Testis (tissue), 3 donors: ENCODE measurements around the gene SPON1. TPM values are rescaled to one million over a fixed set of nuclear protein-coding genes. Genes with fewer than 3 reads are reported as not detected.
"Not testable (repeated sequence)": the region's sequence is repeated elsewhere in the genome, so short reads cannot be mapped to it uniquely, and the experiment has no call there.

Experiments
- DNase-seq: peaks from one replicate; pipeline ENCODE4 v3.0.0-alpha.2; 2019
- H3K27ac ChIP-seq, 2 donors: fragments of 200-600 bp; sonication (generic); one replicate each; pipeline ENCODE4 v1.5.1; 2019
- H3K27me3 ChIP-seq: fragments of 200-600 bp; sonication (generic); one replicate; pipeline ENCODE4 v1.5.1; 2019
- H3K36me3 ChIP-seq: fragments of 200-600 bp; sonication (generic); one replicate; pipeline ENCODE4 v1.5.1; 2017; ENCODE audit warnings: low read depth; ENCODE audit errors: missing control alignments
- H3K4me1 ChIP-seq: fragments of 200-600 bp; sonication (generic); one replicate; pipeline ENCODE4 v1.5.1; 2019
- H3K4me3 ChIP-seq, 2 donors: fragments of 200-600 bp; sonication (generic); one replicate each; pipeline ENCODE4 v1.5.1; 2017 to 2019
- H3K9me3 ChIP-seq: fragments of 200-600 bp; sonication (generic); one replicate; pipeline ENCODE4 v1.5.1; 2017
- CTCF ChIP-seq, 3 experiments: fragments of 450-650 bp in 2 of 3; fragments of 200-600 bp in 1 of 3; sonication (generic) in 1 of 3; IDR thresholded peaks; one replicate each; pipeline ENCODE4 v1.5.1; 2016 to 2019; ENCODE audit warnings: antibody characterized with exemption in 3 of 3, mild to moderate bottlenecking in 2 of 3, moderate library complexity in 1 of 3
- POLR2A ChIP-seq: fragments of 450-650 bp; IDR thresholded peaks from one replicate; pipeline ENCODE4 v1.6.1; 2017; ENCODE audit warnings: antibody characterized with exemption, mild to moderate bottlenecking, moderate library complexity
- WGBS, 2 donors: methylation state at CpG; one replicate each; pipeline ENCODE4 v1.1.5; 2018; 5-methylcytosine and 5-hydroxymethylcytosine counted together
- intact Hi-C: fragments of 100-400 bp; cut with DNase I; formaldehyde crosslinking; loops from one replicate; pipeline ENCODE4 v1.15.1; 2023; ENCODE audit warnings: low total_unique reads
- polyA plus RNA-seq: library from polyadenylated mRNA; stranded (reverse); fragments of 350-450 nt; fragmentation: Illumina TruSeq; extraction: RNeasy Lipid Tissue Mini Kit (QIAGEN cat#74804); gene quantifications from one replicate; pipeline ENCODE4 v1.2.3, GENCODE V29; 2014; ENCODE audit warnings: low read depth, low replicate concordance; ENCODE audit not compliant: insufficient read depth
- total RNA-seq, 2 donors: library from RNA; depleted of rRNA; stranded (reverse); fragments of >200 nt; gene quantifications; one replicate each; pipeline ENCODE4 v1.2.3, GENCODE V29; 2016

Gene SPON1
- total and polyA plus RNA-seq, 3 donors from 2014 or later = 6.9 to 11.9 (median 7.6) TPM

- Histone ChIP-seq H3K27me3 (no peaks in the 10 kb centered on the region), H3K9me3 (no peaks in the 10 kb centered on the region), H3K4me3 (no peak overlapping the region), H3K27ac (no peak overlapping the region), H3K4me1 (no peaks in the 10 kb centered on the region), H3K36me3 (no peaks in the 10 kb centered on the region)
- no peak for TF ChIP-seq POLR2A
- TF ChIP-seq CTCF (IDR thresholded peaks at IDR 0.05) = no peak
- no peak for DNase-seq
- intact Hi-C loops = no loop called here
Observed at GRCh38 chr11:14275076-14275475, 312.6 kb downstream of the SPON1 start.

GRCh38 chr11:14278869-14279268 lies 316.3 kb downstream of the SPON1 start:
- H3K27ac ChIP-seq, H3K9me3 ChIP-seq, DNase-seq, H3K27me3 ChIP-seq, H3K4me1 ChIP-seq, intact Hi-C loops, H3K4me3 ChIP-seq, H3K36me3 ChIP-seq: not testable (repeated sequence)
- WGBS, 2 donors = 87% methylated on average over 1 of the region's 1 CpG; no CpG with 5 or more reads in 1 of the 2 donors

GRCh38 chr11:14288189-14288935 lies 325.8 kb downstream of the SPON1 start:
- Histone ChIP-seq H3K27ac (no peak overlapping the region), H3K4me1 (no peaks in the 10 kb centered on the region), H3K36me3 (no peaks in the 10 kb centered on the region), H3K4me3 (no peak overlapping the region), H3K27me3 (no peaks in the 10 kb centered on the region), H3K9me3 (no peaks in the 10 kb centered on the region)
- intact Hi-C loops = no loop called here
- DNase-seq = no peak
- TF ChIP-seq POLR2A (no peak), CTCF (IDR thresholded peaks at IDR 0.05) (no peak)
- 89 to 91% methylated on average over 2 of the region's 2 CpGs for WGBS, 2 donors

- Histone ChIP-seq H3K27ac (no peak overlapping the region), H3K36me3 (no peaks in the 10 kb centered on the region), H3K27me3 (no peaks in the 10 kb centered on the region), H3K4me1 (no peaks in the 10 kb centered on the region), H3K9me3 (no peaks in the 10 kb centered on the region), H3K4me3 (no peak overlapping the region)
- TF ChIP-seq CTCF (IDR thresholded peaks at IDR 0.05) = no peak
- TF ChIP-seq POLR2A = no peak
- no peak for DNase-seq
- 81 to 83% methylated on average over 3 of the region's 3 CpGs for WGBS, 2 donors
- intact Hi-C loops = no loop called here
Observed at GRCh38 chr11:14290422-14290821, 327.9 kb downstream of the SPON1 start.

- Histone ChIP-seq H3K27me3 (no peaks in the 10 kb centered on the region), H3K9me3 (no peaks in the 10 kb centered on the region), H3K36me3 (no peaks in the 10 kb centered on the region), H3K4me1 (no peaks in the 10 kb centered on the region), H3K4me3 (no peak overlapping the region), H3K27ac (no peak overlapping the region)
- TF ChIP-seq POLR2A (no peak), CTCF (IDR thresholded peaks at IDR 0.05) (no peak)
- WGBS, 2 donors = 76 to 81% methylated on average over 1 of the region's 1 CpG
- no peak for DNase-seq
- intact Hi-C loops = no loop called here
Observed at GRCh38 chr11:14299921-14300320, 337.4 kb downstream of the SPON1 start.
